Effector memory CD8-positive, alpha-beta T cell (primary cell): ENCODE measurements around the gene ZNF217.
"Not testable (repeated sequence)": the region's sequence is repeated elsewhere in the genome, so short reads cannot be mapped to it uniquely, and the experiment has no call there.

Experiments
- ATAC-seq: fragments of 150-1000 bp; cut with Tn5 transposase; replicated peaks from 2 replicates; pipeline ENCODE4 v1.10.0; 2021; ENCODE audit warnings: mild to moderate bottlenecking, moderate library complexity
- DNase-seq, 3 experiments: peaks; one replicate each; pipeline ENCODE4 v3.0.0; 2021
- H3K27ac Mint-ChIP-seq, 2 donors: one replicate each; pipeline ENCODE4 v1.8.0; 2022; ENCODE audit warnings: mild to moderate bottlenecking in 2 of 2, mixed read lengths in 2 of 2, moderate library complexity in 2 of 2
- H3K27me3 Mint-ChIP-seq, 2 donors: one replicate each; pipeline ENCODE4 v1.8.0; 2022; ENCODE audit warnings: mixed read lengths in 2 of 2
- H3K36me3 Mint-ChIP-seq: one replicate; pipeline ENCODE4 v1.8.0; 2022; ENCODE audit warnings: mild to moderate bottlenecking, moderate library complexity, mixed read lengths; ENCODE audit not compliant: insufficient read depth
- H3K4me1 Mint-ChIP-seq, 2 donors: one replicate each; pipeline ENCODE4 v1.8.0; 2022; ENCODE audit warnings: low read depth in 2 of 2, mixed read lengths in 2 of 2
- H3K4me3 Mint-ChIP-seq, 2 donors: one replicate each; pipeline ENCODE4 v1.8.0; 2022; ENCODE audit warnings: mild to moderate bottlenecking in 2 of 2, mixed read lengths in 2 of 2, moderate library complexity in 2 of 2
- H3K9me3 Mint-ChIP-seq, 2 donors: one replicate each; pipeline ENCODE4 v1.8.0; 2022; ENCODE audit warnings: mixed read lengths in 2 of 2

ZNF217 gene

DNA sequence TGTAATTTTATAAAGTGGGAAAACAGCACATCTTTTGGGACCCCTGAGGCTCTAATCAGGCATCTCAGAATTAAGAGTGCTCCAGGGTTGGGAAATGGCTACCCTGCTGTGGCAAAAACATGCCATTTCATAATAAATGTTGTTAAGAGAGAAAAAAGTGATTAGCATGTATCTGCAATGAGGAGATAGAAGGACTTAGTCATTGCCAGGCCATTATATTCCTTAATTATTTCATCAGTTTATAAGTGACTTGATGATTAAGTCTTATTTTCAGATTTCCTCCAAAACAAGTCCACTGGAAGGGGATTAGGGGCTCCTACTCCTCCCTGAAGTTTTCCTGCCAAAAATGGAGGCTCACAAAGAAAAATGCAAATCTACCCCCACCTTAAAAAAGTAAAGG lies 3.0 kb downstream of the ZNF217 start:
- not testable (repeated sequence) for DNase-seq, H3K9me3 Mint-ChIP-seq, H3K27me3 Mint-ChIP-seq, ATAC-seq
- peaks cover 28% of the 10 kb centered on the region for H3K36me3 Mint-ChIP-seq
- peaks cover 33 to 49% of the 10 kb centered on the region in 2 donors for H3K4me1 Mint-ChIP-seq
- peak overlapping the region; percentile 84 to 93 for H3K27ac Mint-ChIP-seq
- peak overlapping the region; percentile 79 to 96 for H3K4me3 Mint-ChIP-seq

DNA sequence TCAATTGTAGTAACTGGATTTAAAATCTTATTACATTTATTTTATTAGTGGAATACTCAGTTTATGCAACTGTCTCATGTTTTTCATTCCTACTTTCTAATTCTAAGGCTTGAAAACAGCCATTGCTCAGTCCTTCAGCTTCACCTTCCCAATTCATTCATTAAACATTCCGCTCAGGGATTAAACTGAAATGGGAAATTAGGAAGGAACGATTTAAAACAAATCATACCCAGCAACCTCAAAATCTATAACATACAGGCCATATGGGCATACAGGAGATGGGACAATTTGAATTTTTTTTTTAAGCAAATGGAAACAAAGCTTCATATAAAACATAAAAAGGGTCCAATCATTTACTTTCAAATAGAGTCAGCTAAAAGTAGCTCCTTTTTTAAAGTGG lies 3.5 kb downstream of the ZNF217 start:
- not testable (repeated sequence) for ATAC-seq, H3K27me3 Mint-ChIP-seq, DNase-seq, H3K9me3 Mint-ChIP-seq
- Mint-ChIP-seq H3K36me3 (peaks cover 29% of the 10 kb centered on the region), H3K27ac (peak overlapping the region; percentile 84 to 93), H3K4me3 (peak overlapping the region; percentile 79 to 96), H3K4me1 (peaks cover 36 to 52% of the 10 kb centered on the region in 2 donors)

GRCh38 chr20:53589321-53590065 lies 4.1 kb downstream of the ZNF217 start:
- not testable (repeated sequence) for DNase-seq, ATAC-seq, H3K27me3 Mint-ChIP-seq, H3K9me3 Mint-ChIP-seq
- H3K4me1 Mint-ChIP-seq: peaks cover 34 to 51% of the 10 kb centered on the region in 2 donors
- peak overlapping the region; percentile 84 to 93 for H3K27ac Mint-ChIP-seq
- peaks cover 26% of the 10 kb centered on the region for H3K36me3 Mint-ChIP-seq
- peak overlapping the region; percentile 79 to 96 for H3K4me3 Mint-ChIP-seq

DNA sequence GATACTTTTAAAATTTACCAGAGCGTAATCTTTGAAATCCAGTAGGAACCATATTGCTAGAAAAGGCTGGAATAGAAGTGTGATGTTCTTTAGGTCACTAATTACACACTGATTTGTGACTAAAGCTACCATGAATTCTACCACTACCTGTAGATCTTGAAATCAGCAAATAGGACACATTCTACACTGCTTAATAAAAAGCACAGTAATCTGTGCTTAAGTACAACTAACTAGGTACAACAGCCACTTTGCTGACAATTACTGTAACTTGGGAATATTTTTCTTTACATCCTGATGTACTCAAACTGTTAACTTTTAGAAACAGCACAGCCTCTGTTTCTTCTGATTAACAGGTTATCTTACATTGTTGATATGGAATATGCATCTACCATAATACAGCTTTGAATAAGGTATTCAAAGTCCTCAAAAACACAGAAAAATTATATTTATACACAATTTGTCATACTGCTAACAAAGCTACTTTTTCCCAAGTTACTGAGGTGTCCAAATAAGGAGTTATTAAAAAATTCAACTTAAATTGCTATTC lies 6.4 kb downstream of the ZNF217 start:
- not testable (repeated sequence) for H3K9me3 Mint-ChIP-seq, ATAC-seq, DNase-seq, H3K27me3 Mint-ChIP-seq
- Mint-ChIP-seq H3K27ac (peak overlapping the region; percentile 89 to 92), H3K4me3 (peak overlapping the region; percentile 81 to 90), H3K36me3 (peaks cover 28% of the 10 kb centered on the region), H3K4me1 (peaks cover 35 to 57% of the 10 kb centered on the region in 2 donors)

DNA sequence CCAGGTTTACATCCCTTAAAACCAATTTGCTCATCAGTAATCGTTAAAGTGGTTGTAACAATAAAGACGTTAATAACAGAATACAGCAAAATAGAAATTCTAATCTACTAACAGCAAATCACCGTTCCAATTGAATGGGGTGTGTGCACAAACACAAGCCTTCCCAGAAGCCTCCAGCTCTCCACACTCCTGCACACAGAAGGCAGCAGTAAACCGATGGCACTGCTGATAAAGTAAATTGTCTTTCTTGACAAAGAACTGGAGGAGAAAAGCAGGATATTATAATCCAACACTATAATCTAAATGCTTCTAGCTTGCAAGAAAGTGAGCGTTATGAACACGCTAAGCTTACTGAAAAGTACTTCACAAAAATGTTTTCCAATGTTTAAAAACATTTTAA lies 7.0 kb downstream of the ZNF217 start:
- H3K27me3 Mint-ChIP-seq: no peaks in the 10 kb centered on the region
- peak overlapping the region; percentile 81 to 90 for H3K4me3 Mint-ChIP-seq
- DNase-seq (no peak), ATAC-seq (no peak)
- H3K36me3 Mint-ChIP-seq: peaks cover 29% of the 10 kb centered on the region
- H3K27ac Mint-ChIP-seq: peak overlapping the region; percentile 89 to 92
- H3K9me3 Mint-ChIP-seq: no peaks in the 10 kb centered on the region
- peaks cover 37 to 57% of the 10 kb centered on the region in 2 donors for H3K4me1 Mint-ChIP-seq

- peak overlapping the region; percentile 89 to 92 for H3K27ac Mint-ChIP-seq
- DNase-seq, H3K9me3 Mint-ChIP-seq, H3K27me3 Mint-ChIP-seq, ATAC-seq: not testable (repeated sequence)
- peak overlapping the region; percentile 81 to 90 for H3K4me3 Mint-ChIP-seq
- H3K4me1 Mint-ChIP-seq: peaks cover 35 to 53% of the 10 kb centered on the region in 2 donors
- H3K36me3 Mint-ChIP-seq: peaks cover 30% of the 10 kb centered on the region
Measured at GRCh38 chr20:53585910-53586309, 7.7 kb downstream of the ZNF217 start.

DNA sequence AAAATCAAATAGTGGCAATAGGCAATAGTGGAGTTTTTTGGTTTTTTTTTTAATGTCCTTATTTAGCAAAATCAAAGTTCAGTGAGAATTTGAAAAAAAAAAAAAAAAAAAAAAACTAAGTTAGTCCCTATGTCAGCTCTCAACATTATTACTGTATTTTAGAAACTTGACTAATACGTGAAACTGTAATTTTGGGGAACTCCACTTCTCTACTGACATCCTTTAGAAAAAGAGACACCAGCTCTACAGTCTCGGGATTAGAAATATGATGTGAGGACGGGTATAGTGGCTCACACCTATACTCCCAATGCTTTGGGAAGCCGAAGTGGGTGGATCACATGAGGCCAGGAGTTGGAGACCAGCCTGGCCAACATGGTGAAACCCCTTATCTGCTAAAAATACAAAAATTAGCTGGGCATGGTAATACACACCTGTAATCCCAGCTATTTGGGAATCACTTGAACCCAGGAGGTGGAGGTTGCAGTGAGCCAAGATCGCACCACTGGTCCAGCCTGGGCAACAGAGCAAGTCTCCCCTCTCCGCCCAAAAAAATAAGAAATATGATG lies 8.6 kb downstream of the ZNF217 start:
- H3K27ac Mint-ChIP-seq: peak overlapping the region; percentile 89 to 92
- H3K4me3 Mint-ChIP-seq: peak overlapping the region; percentile 81 to 90
- H3K27me3 Mint-ChIP-seq, DNase-seq, H3K9me3 Mint-ChIP-seq, ATAC-seq: not testable (repeated sequence)
- H3K4me1 Mint-ChIP-seq: peaks cover 38 to 55% of the 10 kb centered on the region in 2 donors
- H3K36me3 Mint-ChIP-seq: peaks cover 38% of the 10 kb centered on the region

DNA sequence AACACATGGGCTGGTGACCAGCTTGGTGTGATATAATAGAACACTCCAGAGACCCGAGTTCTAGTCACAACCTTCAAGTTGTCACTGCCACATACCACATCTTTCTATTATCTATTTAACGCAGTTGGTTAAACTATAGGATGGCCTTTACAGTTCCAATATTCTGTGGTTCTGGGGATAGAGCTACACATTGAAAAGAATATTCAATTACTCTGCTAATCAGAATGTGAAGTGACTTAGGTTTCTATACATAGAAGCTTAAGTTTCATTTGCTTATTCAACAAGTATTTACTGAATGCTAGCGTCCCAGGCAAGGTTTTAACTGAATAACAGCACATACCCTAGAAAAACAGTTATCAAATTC lies 9.1 kb downstream of the ZNF217 start:
- Mint-ChIP-seq H3K36me3 (peaks cover 42% of the 10 kb centered on the region), H3K4me1 (peaks cover 42 to 56% of the 10 kb centered on the region in 2 donors), H3K27ac (peak overlapping the region; percentile 89 to 92), H3K4me3 (peak overlapping the region; percentile 81 to 90)
- H3K27me3 Mint-ChIP-seq, H3K9me3 Mint-ChIP-seq, DNase-seq, ATAC-seq: not testable (repeated sequence)

- peak overlapping the region; percentile 89 to 92 for H3K27ac Mint-ChIP-seq
Measured at GRCh38 chr20:53583660-53584549, 9.7 kb downstream of the ZNF217 start.

GRCh38 chr20:53582574-53583351 lies 10.9 kb downstream of the ZNF217 start:
- Mint-ChIP-seq H3K27me3 (no peaks in the 10 kb centered on the region), H3K9me3 (no peaks in the 10 kb centered on the region), H3K4me3 (peak overlapping the region; percentile 88 to 90), H3K4me1 (peaks cover 47 to 55% of the 10 kb centered on the region in 2 donors), H3K36me3 (peaks cover 55% of the 10 kb centered on the region), H3K27ac (peak overlapping the region; percentile 89 to 92)
- peak; percentile 63 for ATAC-seq
- DNase-seq: peak in 1 of 3 experiments; percentile 34

More at GRCh38 chr20:53583660-53584549, 9.7 kb downstream of the ZNF217 start:
- Mint-ChIP-seq H3K4me3 (peak overlapping the region; percentile 81 to 90), H3K36me3 (peaks cover 44% of the 10 kb centered on the region), H3K4me1 (peaks cover 45 to 58% of the 10 kb centered on the region in 2 donors)
- H3K27me3 Mint-ChIP-seq, ATAC-seq, H3K9me3 Mint-ChIP-seq, DNase-seq: not testable (repeated sequence)

DNA sequence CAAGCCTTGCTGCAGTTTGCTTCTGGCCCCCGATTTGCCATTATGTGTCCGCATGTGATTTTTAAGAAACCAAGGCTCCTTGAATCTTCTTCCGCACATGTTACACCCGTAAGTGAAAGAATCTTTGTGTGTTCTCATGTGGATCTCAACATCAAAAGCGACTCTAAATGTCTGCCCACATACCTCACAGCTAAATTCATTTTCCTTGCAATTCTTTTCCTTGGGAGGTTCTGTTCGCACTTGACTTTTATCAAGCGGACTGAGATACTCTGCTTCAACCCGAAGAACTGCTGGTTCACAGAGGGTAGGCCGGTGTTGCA lies 11.4 kb downstream of the ZNF217 start:
- peak overlapping the region; percentile 88 to 90 for H3K4me3 Mint-ChIP-seq
- peaks cover 49 to 61% of the 10 kb centered on the region in 2 donors for H3K4me1 Mint-ChIP-seq
- H3K36me3 Mint-ChIP-seq: peaks cover 61% of the 10 kb centered on the region
- no peaks in the 10 kb centered on the region for H3K27me3 Mint-ChIP-seq
- no peak for ATAC-seq
- no peaks in the 10 kb centered on the region for H3K9me3 Mint-ChIP-seq
- DNase-seq: no peak
- peak overlapping the region; percentile 89 to 92 for H3K27ac Mint-ChIP-seq

- DNase-seq (peak in 1 of 3 experiments; percentile 33), ATAC-seq (peak; percentile 13)
- Mint-ChIP-seq H3K9me3 (no peaks in the 10 kb centered on the region), H3K36me3 (peaks cover 66% of the 10 kb centered on the region), H3K4me1 (peaks cover 52 to 63% of the 10 kb centered on the region in 2 donors), H3K27me3 (no peaks in the 10 kb centered on the region), H3K27ac (peak overlapping the region; percentile 89 to 92), H3K4me3 (peak overlapping the region; percentile 88 to 90)
Measured at GRCh38 chr20:53581444-53582250, 12.0 kb downstream of the ZNF217 start.
